GM18907 (cell line): Measurements from ENCODE around the gene ZCCHC8.
"Not testable (repeated sequence)": the region's sequence is repeated elsewhere in the genome, so short reads cannot be mapped to it uniquely, and the experiment has no call there.

Experiments
- ATAC-seq: cut with Tn5 transposase; IDR thresholded peaks from one replicate; pipeline ENCODE4 v1.9.1; 2021; ENCODE audit warnings: mild to moderate bottlenecking, moderate library complexity; ENCODE audit not compliant: unreplicated experiment

Gene ZCCHC8

GRCh38 chr12:122473543-122474323 is 27.0 kb downstream of the ZCCHC8 start:
- no peak for ATAC-seq

- ATAC-seq, result no peak
Observed at GRCh38 chr12:122471324-122472226, 29.2 kb downstream of the ZCCHC8 start.

GRCh38 chr12:122470576-122470975 is 30.2 kb downstream of the ZCCHC8 start:
- ATAC-seq, result not testable (repeated sequence)

DNA sequence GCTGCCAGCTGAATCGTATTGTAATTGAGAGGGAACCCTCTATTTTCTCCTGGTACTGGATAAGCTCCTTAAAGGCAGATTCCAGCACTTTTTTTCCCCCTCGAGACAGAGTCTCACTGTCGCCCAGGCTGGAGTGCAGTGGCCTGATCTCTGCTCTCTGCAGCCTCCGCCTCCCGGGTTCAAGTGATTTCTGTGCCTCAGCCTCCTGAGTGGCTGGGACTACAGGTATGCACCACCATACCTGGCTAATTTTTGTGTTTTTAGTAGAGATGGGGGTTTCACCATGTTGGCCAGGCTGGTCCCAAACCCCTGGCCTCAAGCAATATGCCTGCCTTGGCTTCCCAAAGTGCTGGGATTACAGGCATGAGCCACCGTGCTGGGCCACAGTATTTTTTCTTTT is 30.9 kb downstream of the ZCCHC8 start:
- ATAC-seq, result not testable (repeated sequence)

- ATAC-seq, result no peak
Observed at GRCh38 chr12:122467983-122468382, 32.7 kb downstream of the ZCCHC8 start.

- ATAC-seq, result not testable (repeated sequence)
Observed at GRCh38 chr12:122464317-122465042, 36.3 kb downstream of the ZCCHC8 start.

DNA sequence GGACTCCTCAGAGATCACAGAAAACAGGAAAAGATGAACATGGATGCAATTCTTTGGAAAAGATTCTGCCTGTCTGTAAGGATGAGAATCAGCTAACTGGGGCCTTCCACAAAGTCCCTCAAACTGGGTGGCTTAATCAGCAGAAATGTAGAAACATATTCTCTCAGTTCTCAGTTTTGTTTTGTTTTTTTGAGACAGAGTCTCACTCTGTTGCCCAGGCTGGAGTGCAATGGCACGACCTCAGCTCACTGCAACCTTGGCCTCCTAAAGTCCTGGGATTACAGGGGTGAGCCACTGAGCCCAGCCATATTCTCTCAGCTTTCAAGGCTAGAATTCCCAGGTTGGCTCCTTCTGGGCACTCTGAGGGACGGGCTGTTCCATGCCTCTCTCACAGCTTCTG is 40.1 kb downstream of the ZCCHC8 start:
- ATAC-seq, result no peak

- ATAC-seq, result no peak
Observed at GRCh38 chr12:122460061-122460460, 40.7 kb downstream of the ZCCHC8 start.

- no peak for ATAC-seq
Observed at GRCh38 chr12:122459211-122459610, 41.5 kb downstream of the ZCCHC8 start.

- no peak for ATAC-seq
Observed at GRCh38 chr12:122458105-122459035, 42.4 kb downstream of the ZCCHC8 start.

DNA sequence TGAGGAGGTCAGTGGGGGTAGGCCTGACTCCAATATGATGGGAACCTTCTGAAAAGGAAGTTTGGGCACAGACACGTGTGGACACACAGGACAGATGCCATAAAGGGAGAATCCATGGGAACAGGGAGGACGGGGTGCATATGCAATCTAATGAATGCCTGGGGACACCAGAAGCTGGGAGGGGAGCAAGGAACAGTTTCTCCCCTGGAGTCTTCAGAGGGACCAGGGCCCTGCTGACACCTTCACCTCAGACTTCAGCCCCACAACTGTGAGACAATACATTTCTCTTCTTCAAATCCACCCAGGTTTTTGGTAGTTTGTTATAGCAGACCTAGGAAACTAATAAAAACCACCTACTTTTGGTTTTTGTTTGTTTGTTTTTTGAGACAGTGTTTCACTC is 43.1 kb downstream of the ZCCHC8 start:
- ATAC-seq, result no peak

DNA sequence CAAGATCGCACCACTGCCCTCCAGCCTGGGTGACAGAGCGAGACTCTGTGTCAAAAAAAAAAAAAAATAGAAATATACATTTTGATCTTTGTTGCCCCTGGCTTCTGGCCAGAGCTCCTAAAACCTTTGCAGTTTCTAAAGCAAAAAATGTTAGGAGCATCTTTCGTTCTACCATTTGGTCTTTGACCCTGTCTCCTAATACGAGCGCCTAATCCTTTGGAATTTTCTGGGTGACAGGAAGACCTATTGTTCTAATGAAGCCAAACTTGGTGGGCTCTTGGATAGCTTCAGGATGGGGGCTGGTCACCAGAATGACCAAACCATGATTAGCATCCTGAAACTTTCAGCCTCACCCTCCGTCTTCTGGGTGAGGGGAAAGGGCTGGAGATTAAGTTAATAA is 46.0 kb downstream of the ZCCHC8 start:
- ATAC-seq, result no peak

GRCh38 chr12:122454250-122454721 is 46.4 kb downstream of the ZCCHC8 start:
- ATAC-seq, result no peak

- no peak for ATAC-seq
Observed at GRCh38 chr12:122452701-122453285, 47.9 kb downstream of the ZCCHC8 start.

GRCh38 chr12:122449317-122449716 is 51.4 kb downstream of the ZCCHC8 start:
- ATAC-seq, result no peak

- not testable (repeated sequence) for ATAC-seq
Observed at GRCh38 chr12:122447825-122448224, 52.9 kb downstream of the ZCCHC8 start.

- not testable (repeated sequence) for ATAC-seq
Observed at GRCh38 chr12:122446390-122446789, 54.3 kb downstream of the ZCCHC8 start.

- not testable (repeated sequence) for ATAC-seq
Observed at GRCh38 chr12:122444071-122444470, 56.7 kb downstream of the ZCCHC8 start.

GRCh38 chr12:122438822-122439221 is 61.9 kb downstream of the ZCCHC8 start:
- ATAC-seq, result not testable (repeated sequence)
